IMR-90 (cell line): Measurements from ENCODE around the gene NFILZ. TPM values are rescaled to one million over a fixed set of nuclear protein-coding genes. Genes with fewer than 3 reads are reported as not detected.

Experiments
- ATAC-seq: fragments of 200-7000 bp; cut with Tn5 transposase; 2 replicates; pipeline ENCODE4 v1.9.1; 2020; ENCODE audit warnings: low read depth, mild to moderate bottlenecking, moderate library complexity
- BruUV-seq: library from RNA; stranded (reverse); fragments of 400-500 nt; replicated peaks from 2 replicates; lab custom pipeline; 2021; lab: Mats Ljungman, UMichigan
- CTCF ChIA-PET: fragments of 300-600 bp; formaldehyde crosslinking; extraction: SDS; loops from one replicate; lab custom pipeline; 2021; ENCODE audit warnings: antibody characterized with exemption; lab: Yijun Ruan, JAX
- POLR2A ChIA-PET: fragments of 300-600 bp; sonication (Branson Sonifier 250); formaldehyde crosslinking; loops from one replicate; lab custom pipeline; 2022; ENCODE audit warnings: antibody characterized with exemption; ENCODE audit not compliant: unreplicated experiment; lab: Charles Lee
- DNase-seq: peaks from one replicate; pipeline ENCODE4 v3.0.0; 2013
- H2AFZ ChIP-seq: replicated peaks from 2 replicates; pipeline ENCODE3; 2013; ENCODE audit warnings: low read length, mild to moderate bottlenecking; ENCODE audit not compliant: poor library complexity
- H2AK5ac ChIP-seq: 2 replicates; pipeline ENCODE4 v1.6.1; 2013; ENCODE audit warnings: low read depth, low read length, inconsistent platforms
- H2AK9ac ChIP-seq: replicated peaks from 2 replicates; pipeline ENCODE3; 2013; ENCODE audit warnings: mild to moderate bottlenecking, low read depth, low read length, moderate library complexity; ENCODE audit not compliant: poor library complexity
- H2BK120ac ChIP-seq: 2 replicates; pipeline ENCODE4 v1.6.1; 2013; ENCODE audit warnings: low read depth, low read length, inconsistent platforms
- H2BK15ac ChIP-seq: 3 replicates; pipeline ENCODE4 v1.6.1; 2013; ENCODE audit warnings: low read depth, low read length, inconsistent platforms
- H2BK20ac ChIP-seq: 2 replicates; pipeline ENCODE4 v1.6.1; 2013; ENCODE audit warnings: low read depth, mild to moderate bottlenecking, inconsistent platforms, low read length, moderate library complexity
- H2BK5ac ChIP-seq: 2 replicates; pipeline ENCODE4 v1.6.1; 2013; ENCODE audit warnings: mild to moderate bottlenecking, low read depth, low read length, inconsistent platforms; ENCODE audit not compliant: poor library complexity, severe bottlenecking
- H3K14ac ChIP-seq: replicated peaks from 2 replicates; pipeline ENCODE4 v1.6.1; 2013; ENCODE audit warnings: low read depth, low read length, inconsistent platforms
- H3K18ac ChIP-seq: 2 replicates; pipeline ENCODE4 v1.6.1; 2013; ENCODE audit warnings: low read depth, low read length, control low read depth
- H3K23ac ChIP-seq: 2 replicates; pipeline ENCODE4 v1.6.1; 2013; ENCODE audit warnings: low read depth, low read length, inconsistent platforms
- H3K27ac ChIP-seq: 2 replicates; pipeline ENCODE4 v1.5.1; 2013; ENCODE audit warnings: mild to moderate bottlenecking, control low read depth, low read length; ENCODE audit not compliant: insufficient read depth
- H3K27me3 ChIP-seq: 2 replicates; pipeline ENCODE4 v1.6.1; 2013; ENCODE audit warnings: low read length; ENCODE audit not compliant: control insufficient read depth, insufficient read depth
- H3K36me3 ChIP-seq: 2 replicates; pipeline ENCODE4 v1.6.1; 2013; ENCODE audit warnings: low read length, mixed read lengths; ENCODE audit not compliant: control insufficient read depth, insufficient read depth
- H3K4ac ChIP-seq: 2 replicates; pipeline ENCODE4 v1.6.1; 2013; ENCODE audit warnings: low read depth, low read length, inconsistent platforms
- H3K4me1 ChIP-seq: 2 replicates; pipeline ENCODE4 v1.6.1; 2013; ENCODE audit warnings: low read length, mixed read lengths; ENCODE audit not compliant: control insufficient read depth, insufficient read depth
- H3K4me2 ChIP-seq: 2 replicates; pipeline ENCODE4 v1.6.1; 2013; ENCODE audit warnings: low read depth, mild to moderate bottlenecking, control low read depth, low read length, moderate library complexity
- H3K4me3 ChIP-seq: 2 replicates; pipeline ENCODE4 v1.5.1; 2013; ENCODE audit warnings: low read depth, mild to moderate bottlenecking, control low read depth, low read length, moderate library complexity; ENCODE audit not compliant: insufficient read depth
- H3K56ac ChIP-seq: 2 replicates; pipeline ENCODE4 v1.6.1; 2013; ENCODE audit warnings: low read length, inconsistent platforms; ENCODE audit not compliant: insufficient read depth; ENCODE audit errors: extremely low read depth
- H3K79me1 ChIP-seq, 2 experiments: 2 replicates each; pipeline ENCODE4 v1.6.1; 2013; ENCODE audit warnings: low read length in 2 of 2, inconsistent platforms in 1 of 2, low read depth in 1 of 2
- H3K9ac ChIP-seq: 2 replicates; pipeline ENCODE4 v1.6.1; 2013; ENCODE audit warnings: low read depth, low read length, control low read depth
- H3K9me1 ChIP-seq: 2 replicates; pipeline ENCODE4 v1.6.1; 2013; ENCODE audit warnings: low read length, inconsistent platforms; ENCODE audit not compliant: insufficient read depth
- H3K9me3 ChIP-seq: 2 replicates; pipeline ENCODE4 v1.6.1; 2013; ENCODE audit warnings: low read length; ENCODE audit not compliant: control insufficient read depth, insufficient read depth
- H4K20me1 ChIP-seq: 2 replicates; pipeline ENCODE4 v1.6.1; 2013; ENCODE audit warnings: low read length, inconsistent platforms; ENCODE audit not compliant: insufficient read depth
- H4K5ac ChIP-seq: 2 replicates; pipeline ENCODE4 v1.6.1; 2013; ENCODE audit warnings: mild to moderate bottlenecking, low read depth, low read length, control low read depth
- H4K8ac ChIP-seq, 2 experiments: 2 replicates each; pipeline ENCODE4 v1.6.1; 2013; ENCODE audit warnings: low read depth in 2 of 2, low read length in 2 of 2, control low read depth in 1 of 2, inconsistent platforms in 1 of 2
- H4K91ac ChIP-seq: 2 replicates; pipeline ENCODE4 v1.6.1; 2013; ENCODE audit warnings: low read depth, low read length, inconsistent platforms; ENCODE audit not compliant: insufficient read depth
- CEBPB ChIP-seq: IDR thresholded peaks from 2 replicates; pipeline ENCODE4 v1.6.1; 2012; ENCODE audit warnings: low read depth, low read length, improper control_type of control experiment
- MAFK ChIP-seq: IDR thresholded peaks from 2 replicates; pipeline ENCODE4 v1.6.1; 2012; ENCODE audit warnings: low read depth, low read length, improper control_type of control experiment
- MAZ ChIP-seq: IDR thresholded peaks from 2 replicates; pipeline ENCODE4 v1.6.1; 2012; ENCODE audit warnings: low read depth, mild to moderate bottlenecking, low read length, improper control_type of control experiment, moderate library complexity, borderline replicate concordance
- MXI1 ChIP-seq: IDR thresholded peaks from 2 replicates; pipeline ENCODE4 v1.6.1; 2012; ENCODE audit warnings: low read depth, mild to moderate bottlenecking, low read length, moderate library complexity, borderline replicate concordance
- NFE2L2 ChIP-seq: fragments of 150-350 bp; IDR thresholded peaks from 2 replicates; pipeline ENCODE4 v1.6.1; 2016; ENCODE audit warnings: low read depth, mild to moderate bottlenecking, low read length
- POLR2A ChIP-seq: IDR thresholded peaks from 2 replicates; pipeline ENCODE4 v1.6.1; 2012; ENCODE audit warnings: mild to moderate bottlenecking, low read depth, low read length
- RCOR1 ChIP-seq: IDR thresholded peaks from 2 replicates; pipeline ENCODE4 v1.6.1; 2012; ENCODE audit warnings: mild to moderate bottlenecking, low read length, improper control_type of control experiment; ENCODE audit not compliant: insufficient replicate concordance
- RFX5 ChIP-seq: IDR thresholded peaks from 2 replicates; pipeline ENCODE4 v1.8.0; 2012; ENCODE audit warnings: low read depth, mild to moderate bottlenecking, low read length, moderate library complexity
- WGBS, 2 experiments: methylation state at CpG; one replicate each; pipeline versions ENCODE4 v1.1.5 to v1.1.7; 2013; ENCODE audit warnings: missing lambda C conversion rate in 2 of 2; ENCODE audit not compliant: insufficient read length in 1 of 2; ENCODE audit errors: extremely low coverage in 2 of 2; 5-methylcytosine and 5-hydroxymethylcytosine counted together
- dilution Hi-C: fragments of 300-500 bp; cut with HindIII; formaldehyde crosslinking; loops from one replicate; pipeline ENCODE4 v1.14.3; 2018; ENCODE audit warnings: low sequenced_read_pairs; ENCODE audit not compliant: unreplicated experiment
- in situ Hi-C: fragments of 300-500 bp; cut with MboI; formaldehyde crosslinking; loops from 3 replicates; pipeline ENCODE4 v1.14.3; 2019; ENCODE audit warnings: low sequenced_read_pairs, inconsistent platforms, mixed read lengths
- intact Hi-C: fragments of 100-400 bp; cut with micrococcal nuclease; formaldehyde crosslinking; loops from 2 replicates; pipeline ENCODE4 v1.10.0; 2022
- polyA plus RNA-seq, 3 experiments: library from polyadenylated mRNA; depleted of rRNA; stranded (reverse); fragments of >200 nt; gene quantifications; 2 replicates each; pipeline ENCODE4 v1.2.3, GENCODE V29; 2012; ENCODE audit warnings: low replicate concordance in 1 of 3
- total RNA-seq: library from RNA; depleted of rRNA; stranded (reverse); fragments of >200 nt; gene quantifications from 2 replicates; pipeline ENCODE4 v1.2.3, GENCODE V29; 2012

The NFILZ gene
- total and polyA plus RNA-seq, 2 of the 4 experiments (the other 2 are of a cell fraction), result not detected

DNA sequence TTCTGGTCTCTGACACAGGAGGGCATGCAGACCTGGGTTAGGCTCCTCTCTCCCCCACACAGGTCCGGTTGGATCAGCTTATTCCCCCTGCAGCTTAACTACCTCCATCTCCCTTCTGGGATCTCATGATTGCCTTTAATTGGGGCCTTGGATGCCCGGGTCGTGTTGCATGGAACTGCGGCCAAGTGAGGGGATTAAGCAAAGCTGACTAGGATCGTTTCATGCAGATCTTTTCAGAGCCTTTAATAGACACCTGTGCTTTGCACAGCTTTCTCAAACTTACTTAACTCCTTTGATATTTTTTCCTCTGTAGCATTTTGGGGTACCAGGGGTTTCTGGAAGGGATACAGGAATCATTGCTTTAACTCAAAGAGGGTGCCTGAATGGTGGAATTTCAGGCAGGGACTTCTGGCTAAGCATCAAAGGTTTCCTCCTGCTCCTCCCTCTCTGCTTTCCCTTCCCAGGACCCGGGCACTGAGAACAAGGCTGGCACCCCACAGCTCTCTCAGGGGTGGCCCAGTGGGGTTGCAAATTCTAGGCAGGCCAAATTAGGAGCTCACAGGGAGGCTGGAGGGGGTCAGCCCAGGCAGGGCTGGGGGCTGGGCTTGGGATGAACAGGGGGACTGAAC lies 477 bp downstream of the NFILZ start:
- H3K4ac ChIP-seq, result no peak overlapping the region
- H3K4me2 ChIP-seq, result no peak overlapping the region
- intact Hi-C loops, result no loop called here
- POLR2A ChIA-PET, result no interaction called here
- no peak overlapping the region; the same call in 1 of the 2 replicates for H4K5ac ChIP-seq
- DNase-seq (no peak), ATAC-seq (peak; percentile 19)
- CTCF ChIA-PET, result interaction anchor here (0.6 to 1.1 kb wide), 2 partner anchors 11 to 50 kb away, joined by 3 to 5 read pairs; no protein-coding TSS in a partner anchor
- H3K4me1 ChIP-seq, result peaks cover 2% of the 10 kb centered on the region; the same call in 1 of the 2 replicates
- no peaks in the 10 kb centered on the region for H4K20me1 ChIP-seq
- H3K18ac ChIP-seq, result no peak overlapping the region
- no peak overlapping the region for H4K8ac ChIP-seq
- H2BK15ac ChIP-seq, result no peak overlapping the region
- no TSS peak for BruUV-seq
- no peak overlapping the region for H2AK9ac ChIP-seq
- TF ChIP-seq RCOR1 (no peak), NFE2L2 (no peak), RFX5 (no peak), POLR2A (no peak), MAFK (no peak), MAZ (no peak), MXI1 (no peak), CEBPB (no peak)
- H3K56ac ChIP-seq, result no peak overlapping the region
- no peak overlapping the region for H3K4me3 ChIP-seq
- no peaks in the 10 kb centered on the region for H3K79me1 ChIP-seq
- H2AK5ac ChIP-seq, result no peak overlapping the region
- no CpG with 5 or more reads among the region's 6 CpGs for WGBS, 2 experiments
- no peak overlapping the region for H3K23ac ChIP-seq
- no peak overlapping the region for H2BK20ac ChIP-seq
- H2BK120ac ChIP-seq, result no peak overlapping the region
- H4K91ac ChIP-seq, result no peak overlapping the region
- H3K9ac ChIP-seq, result no peak overlapping the region
- dilution Hi-C loops, result no loop called here
- H3K14ac ChIP-seq, result no peak overlapping the region
- H3K9me3 ChIP-seq, result peaks cover 6% of the 10 kb centered on the region
- no peaks in the 10 kb centered on the region for H3K9me1 ChIP-seq
- peak overlapping the region; percentile 4; the same call in 1 of the 2 replicates for H3K27ac ChIP-seq
- in situ Hi-C loops, result no loop called here
- H2AFZ ChIP-seq, result no peak overlapping the region
- H3K27me3 ChIP-seq, result no peaks in the 10 kb centered on the region
- H3K36me3 ChIP-seq, result no peaks in the 10 kb centered on the region
- H2BK5ac ChIP-seq, result no peak overlapping the region
